ENCODE results near the gene RAB3GAP1.
A peak's percentile ranks its signal among the peaks of the same experiment; 100 is the strongest.

RAB3GAP1 gene

GRCh38 chr2:135004005-135004746 lies 47.9 kb upstream of the RAB3GAP1 start:
- TF ChIP-seq ZFP30 (CRISPR knock-in tag; IDR thresholded peaks at IDR 0.05) (no peak), ZNF70 (CRISPR knock-in tag; IDR thresholded peaks at IDR 0.05) (no peak), CSRNP3 (CRISPR knock-in tag; IDR thresholded peaks at IDR 0.05) (no peak), POU6F1 (CRISPR knock-in tag; IDR thresholded peaks at IDR 0.05; ENCODE audit: borderline replicate concordance, low read depth) (no peak), ZFP3 (CRISPR knock-in tag; IDR thresholded peaks at IDR 0.05) (no peak), ISL1 (CRISPR knock-in tag; IDR thresholded peaks at IDR 0.05) (no peak), SNAI2 (CRISPR knock-in tag; IDR thresholded peaks at IDR 0.05) (no peak), CSDC2 (CRISPR knock-in tag; IDR thresholded peaks at IDR 0.05) (no peak), ZNF565 (CRISPR knock-in tag; conservative IDR thresholded peaks at IDR 0.05; ENCODE audit: low read depth) (no peak), TOX (CRISPR knock-in tag; IDR thresholded peaks at IDR 0.05; ENCODE audit: borderline replicate concordance) (no peak)
- ATAC-seq: peak; percentile 100

- no peak for ATAC-seq
- TF ChIP-seq CREB5 (CRISPR knock-in tag; IDR thresholded peaks at IDR 0.05; ENCODE audit: low read depth): no peak
- TF ChIP-seq BACH2 (CRISPR knock-in tag; IDR thresholded peaks at IDR 0.05; ENCODE audit: borderline replicate concordance): no peak
- no peak for TF ChIP-seq ZNF565 (CRISPR knock-in tag; conservative IDR thresholded peaks at IDR 0.05; ENCODE audit: low read depth)
- no peak for TF ChIP-seq ZFP30 (CRISPR knock-in tag; IDR thresholded peaks at IDR 0.05)
- TF ChIP-seq PATZ1 (CRISPR knock-in tag; IDR thresholded peaks at IDR 0.05; ENCODE audit: borderline replicate concordance): no peak
- no peak for TF ChIP-seq TCF4 (CRISPR knock-in tag; IDR thresholded peaks at IDR 0.05; ENCODE audit: borderline replicate concordance)
- TF ChIP-seq CSDC2 (CRISPR knock-in tag; IDR thresholded peaks at IDR 0.05): no peak
- no peak for TF ChIP-seq ARNTL (CRISPR knock-in tag; IDR thresholded peaks at IDR 0.05; ENCODE audit: borderline replicate concordance, low read depth)
- no peak for TF ChIP-seq ISL1 (CRISPR knock-in tag; IDR thresholded peaks at IDR 0.05)
- no peak for TF ChIP-seq TOX (CRISPR knock-in tag; IDR thresholded peaks at IDR 0.05; ENCODE audit: borderline replicate concordance)
- no peak for TF ChIP-seq ESRRG (CRISPR knock-in tag; IDR thresholded peaks at IDR 0.05)
- no peak for TF ChIP-seq ZNF70 (CRISPR knock-in tag; IDR thresholded peaks at IDR 0.05)
- no peak for TF ChIP-seq TSHZ2 (CRISPR knock-in tag; IDR thresholded peaks at IDR 0.05)
- TF ChIP-seq GLIS3 (CRISPR knock-in tag; IDR thresholded peaks at IDR 0.05): no peak
- TF ChIP-seq SNAI2 (CRISPR knock-in tag; IDR thresholded peaks at IDR 0.05): no peak
These were observed 46.3 kb upstream of the RAB3GAP1 start for GRCh38 chr2:135005753-135006152.

GRCh38 chr2:135009339-135009738 lies 42.8 kb upstream of the RAB3GAP1 start:
- TF ChIP-seq RARB (CRISPR knock-in tag; IDR thresholded peaks at IDR 0.05): no peak
- no peak for TF ChIP-seq CREB5 (CRISPR knock-in tag; IDR thresholded peaks at IDR 0.05; ENCODE audit: low read depth)
- TF ChIP-seq SNAI2 (CRISPR knock-in tag; IDR thresholded peaks at IDR 0.05): no peak
- TF ChIP-seq ISL1 (CRISPR knock-in tag; IDR thresholded peaks at IDR 0.05): no peak
- TF ChIP-seq ZNF565 (CRISPR knock-in tag; conservative IDR thresholded peaks at IDR 0.05; ENCODE audit: low read depth): no peak
- no peak for TF ChIP-seq OSR1 (CRISPR knock-in tag; IDR thresholded peaks at IDR 0.05)
- no peak for TF ChIP-seq CSRNP3 (CRISPR knock-in tag; IDR thresholded peaks at IDR 0.05)
- no peak for TF ChIP-seq TOX (CRISPR knock-in tag; IDR thresholded peaks at IDR 0.05; ENCODE audit: borderline replicate concordance)
- no peak for TF ChIP-seq BACH2 (CRISPR knock-in tag; IDR thresholded peaks at IDR 0.05; ENCODE audit: borderline replicate concordance)
- no peak for TF ChIP-seq ESRRG (CRISPR knock-in tag; IDR thresholded peaks at IDR 0.05)
- TF ChIP-seq ZFP30 (CRISPR knock-in tag; IDR thresholded peaks at IDR 0.05): no peak
- TF ChIP-seq TCF4 (CRISPR knock-in tag; IDR thresholded peaks at IDR 0.05; ENCODE audit: borderline replicate concordance): no peak
- TF ChIP-seq GLIS3 (CRISPR knock-in tag; IDR thresholded peaks at IDR 0.05): no peak
- no peak for TF ChIP-seq ZC3H10 (CRISPR knock-in tag; IDR thresholded peaks at IDR 0.05)
- TF ChIP-seq ZNF70 (CRISPR knock-in tag; IDR thresholded peaks at IDR 0.05): no peak
- no peak for ATAC-seq
